Measurements from ENCODE around the gene MARK3.

Gene MARK3

GRCh38 chr14:103367995-103368394 lies 17.2 kb upstream of the MARK3 start:
- no peak for DNase-seq

GRCh38 chr14:103370087-103370486 lies 15.1 kb upstream of the MARK3 start:
- no peak for DNase-seq

GRCh38 chr14:103372017-103372416 lies 13.2 kb upstream of the MARK3 start:
- DNase-seq: no peak

- DNase-seq: no peak
Observed at GRCh38 chr14:103372552-103373304, 12.5 kb upstream of the MARK3 start.

GRCh38 chr14:103374121-103374520 lies 11.1 kb upstream of the MARK3 start:
- DNase-seq: no peak

GRCh38 chr14:103377522-103378037 lies 7.6 kb upstream of the MARK3 start:
- DNase-seq: no peak

- no peak for DNase-seq
Observed at GRCh38 chr14:103378038-103378854, 7.0 kb upstream of the MARK3 start.

GRCh38 chr14:103380719-103381377 lies 4.4 kb upstream of the MARK3 start:
- no peak for DNase-seq

GRCh38 chr14:103382376-103382775 lies 2.8 kb upstream of the MARK3 start:
- DNase-seq: no peak

- no peak for DNase-seq
Observed at GRCh38 chr14:103384450-103385151, 614 bp upstream of the MARK3 start.

GRCh38 chr14:103385929-103386712 lies 906 bp downstream of the MARK3 start:
- DNase-seq: no peak

- DNase-seq: no peak
Observed at GRCh38 chr14:103386713-103387329, 1.6 kb downstream of the MARK3 start.

GRCh38 chr14:103388664-103389063 lies 3.4 kb downstream of the MARK3 start:
- no peak for DNase-seq

- DNase-seq: no peak
Observed at GRCh38 chr14:103390605-103391004, 5.4 kb downstream of the MARK3 start.

GRCh38 chr14:103391048-103391447 lies 5.8 kb downstream of the MARK3 start:
- no peak for DNase-seq

- no peak for DNase-seq
Observed at GRCh38 chr14:103392106-103392505, 6.9 kb downstream of the MARK3 start.

GRCh38 chr14:103392572-103392971 lies 7.4 kb downstream of the MARK3 start:
- DNase-seq: no peak

GRCh38 chr14:103393070-103393469 lies 7.9 kb downstream of the MARK3 start:
- DNase-seq: no peak

- DNase-seq: no peak
Observed at GRCh38 chr14:103393676-103394626, 8.7 kb downstream of the MARK3 start.

- DNase-seq: no peak
Observed at GRCh38 chr14:103395244-103395643, 10.0 kb downstream of the MARK3 start.
